GM19099 (cell line): Measurements from ENCODE around the gene EDA2R.

ENCODE experiments used
- POLR2A ChIP-seq: IDR thresholded peaks from 3 replicates; pipeline ENCODE4 v1.6.1; 2011; ENCODE audit warnings: low read depth; ENCODE audit not compliant: insufficient read length; ENCODE audit errors: extremely low read depth

EDA2R gene, protein sequence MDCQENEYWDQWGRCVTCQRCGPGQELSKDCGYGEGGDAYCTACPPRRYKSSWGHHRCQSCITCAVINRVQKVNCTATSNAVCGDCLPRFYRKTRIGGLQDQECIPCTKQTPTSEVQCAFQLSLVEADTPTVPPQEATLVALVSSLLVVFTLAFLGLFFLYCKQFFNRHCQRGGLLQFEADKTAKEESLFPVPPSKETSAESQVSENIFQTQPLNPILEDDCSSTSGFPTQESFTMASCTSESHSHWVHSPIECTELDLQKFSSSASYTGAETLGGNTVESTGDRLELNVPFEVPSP

DNA sequence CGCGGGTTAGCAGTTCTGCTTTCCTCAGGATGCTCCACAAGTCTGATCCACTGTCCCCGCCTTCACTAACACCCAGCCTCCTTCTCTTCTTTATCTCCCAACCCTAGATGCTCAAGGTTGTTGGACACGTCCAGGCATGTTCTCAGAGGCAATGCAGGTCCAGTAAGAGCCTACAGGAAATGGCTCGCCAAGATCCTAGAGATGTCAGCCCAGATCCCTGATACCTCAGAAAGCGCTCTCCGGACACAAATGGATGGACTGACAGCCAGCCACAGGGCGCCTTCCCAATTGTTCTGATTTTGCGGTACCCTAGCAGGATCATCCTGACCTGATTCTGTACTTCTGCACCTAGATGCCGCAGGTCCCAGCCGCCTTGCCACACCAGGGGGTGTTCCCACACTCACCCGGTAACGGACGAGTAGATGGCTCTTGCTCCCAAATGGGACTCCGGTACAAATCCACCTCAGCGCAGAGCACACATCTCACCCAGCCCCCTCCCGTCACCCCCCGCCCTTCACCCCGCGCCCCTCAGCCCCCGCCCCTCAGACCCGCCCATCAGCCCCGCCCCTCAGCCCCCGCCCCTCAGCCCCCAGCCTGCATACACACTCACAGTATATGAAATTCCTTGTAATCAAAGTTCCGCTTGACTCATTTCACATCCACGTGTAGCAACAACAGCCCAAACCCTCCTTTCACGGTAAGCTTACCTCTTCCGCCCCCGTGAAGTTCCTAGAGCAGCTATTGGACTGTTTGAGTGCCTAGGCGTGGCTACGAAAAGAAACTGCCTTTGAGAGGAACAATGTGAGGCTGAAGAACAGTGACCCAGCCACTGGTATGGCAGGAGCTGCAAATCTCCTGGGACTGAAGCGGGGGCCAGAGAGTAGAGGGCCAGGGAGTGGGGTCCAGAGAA lies at the start of gene EDA2R:
Gene EDA2R (minus strand): TSS at position 488 of the 910 bp plus-strand sequence. CDS start 23,058 bp downstream, outside the sequence.
- no peak for TF ChIP-seq POLR2A

DNA sequence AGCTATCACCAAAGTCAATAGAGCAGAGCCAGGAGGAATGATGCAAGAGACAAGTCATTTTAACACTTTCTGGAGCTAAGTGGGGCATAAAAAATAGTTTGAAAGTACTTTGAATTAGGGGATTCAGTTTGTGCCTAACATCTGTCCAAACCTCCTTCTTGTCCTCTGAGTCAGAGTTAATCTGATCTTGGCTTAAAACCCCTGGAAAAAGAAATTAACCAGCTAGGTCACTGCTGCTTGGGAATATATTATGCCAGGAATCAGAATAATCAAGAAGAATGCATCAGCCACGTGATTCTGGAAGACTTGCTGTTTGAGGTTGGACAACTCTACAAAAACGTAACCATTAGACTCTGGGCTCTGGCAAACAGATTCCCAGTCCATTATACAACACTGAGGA lies 45.3 kb upstream of the EDA2R start:
- no peak for TF ChIP-seq POLR2A

DNA sequence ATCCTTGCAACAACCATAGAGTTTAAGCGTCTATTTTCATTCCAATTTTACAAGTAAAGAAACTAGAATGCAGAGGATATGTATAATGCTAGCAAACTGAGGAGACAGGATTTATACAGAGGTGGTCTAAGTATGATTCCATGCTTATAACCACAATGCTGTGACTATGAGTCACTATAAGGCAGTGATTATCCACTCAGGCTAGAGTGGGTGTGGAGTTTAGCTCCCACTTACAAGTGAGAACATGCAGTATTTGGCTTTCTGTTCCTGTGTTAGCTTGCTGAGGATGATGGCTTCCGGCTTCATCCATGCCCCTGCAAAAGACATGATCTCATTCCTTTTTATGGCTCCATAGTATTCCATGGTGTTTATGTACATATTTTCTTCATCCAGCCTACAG lies 41.6 kb upstream of the EDA2R start:
- TF ChIP-seq POLR2A = no peak

DNA sequence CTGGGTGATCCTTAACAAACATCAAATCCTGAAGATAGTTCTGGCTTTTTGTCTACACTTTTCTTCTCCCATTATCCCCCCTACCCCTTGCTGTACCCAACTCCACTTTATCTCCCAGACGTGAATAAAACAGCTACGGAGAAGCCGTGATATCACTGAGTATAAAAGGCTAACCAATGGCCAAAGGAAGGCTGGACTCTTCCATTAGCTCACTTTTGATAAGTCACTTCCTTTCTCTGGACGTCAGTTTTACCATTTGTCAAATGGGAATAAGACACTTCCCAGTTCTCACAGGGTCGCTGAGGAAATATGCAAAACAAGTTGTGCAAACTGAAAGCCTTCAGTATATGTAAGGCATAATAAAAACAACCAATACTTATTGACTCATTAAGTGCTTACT lies 38.6 kb upstream of the EDA2R start:
- TF ChIP-seq POLR2A = no peak

DNA sequence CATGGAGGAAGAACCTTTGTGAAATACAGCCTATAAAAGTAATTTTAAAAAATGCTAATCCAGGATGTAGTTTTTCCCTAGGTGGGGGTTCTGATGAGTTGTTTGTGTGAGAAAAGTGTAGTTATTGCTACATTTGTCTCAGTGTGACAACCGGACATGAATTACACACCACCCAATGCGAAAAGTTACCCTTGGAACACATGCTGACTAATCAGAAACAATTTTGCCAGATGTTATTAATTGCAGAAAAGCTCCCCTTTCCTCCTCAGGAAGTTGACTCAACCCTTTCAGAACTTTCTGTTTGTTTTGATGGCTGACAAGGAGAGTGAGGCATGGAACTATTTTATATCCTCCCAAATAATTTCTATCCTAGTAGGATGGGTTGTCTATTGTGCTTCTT lies 38.1 kb upstream of the EDA2R start:
- TF ChIP-seq POLR2A = no peak

DNA sequence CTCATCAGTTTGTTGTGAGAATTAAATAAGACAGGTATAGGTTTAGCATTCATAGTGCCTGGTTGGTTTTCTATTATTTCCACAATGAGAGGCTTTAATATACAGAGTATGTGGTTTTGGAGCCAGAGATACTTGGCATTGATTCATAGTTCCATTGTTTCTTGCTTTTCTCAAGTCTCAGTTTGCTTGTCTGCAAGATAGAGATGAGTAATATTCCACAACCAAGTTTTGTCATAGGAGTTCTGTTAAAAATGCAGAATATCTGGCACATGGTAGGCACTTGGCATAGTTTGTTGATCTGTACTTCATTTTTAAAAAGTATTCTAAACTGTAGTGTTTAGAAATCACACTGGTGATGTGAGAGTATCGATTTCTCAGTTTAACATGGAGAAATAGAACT lies 37.5 kb upstream of the EDA2R start:
- TF ChIP-seq POLR2A = no peak

DNA sequence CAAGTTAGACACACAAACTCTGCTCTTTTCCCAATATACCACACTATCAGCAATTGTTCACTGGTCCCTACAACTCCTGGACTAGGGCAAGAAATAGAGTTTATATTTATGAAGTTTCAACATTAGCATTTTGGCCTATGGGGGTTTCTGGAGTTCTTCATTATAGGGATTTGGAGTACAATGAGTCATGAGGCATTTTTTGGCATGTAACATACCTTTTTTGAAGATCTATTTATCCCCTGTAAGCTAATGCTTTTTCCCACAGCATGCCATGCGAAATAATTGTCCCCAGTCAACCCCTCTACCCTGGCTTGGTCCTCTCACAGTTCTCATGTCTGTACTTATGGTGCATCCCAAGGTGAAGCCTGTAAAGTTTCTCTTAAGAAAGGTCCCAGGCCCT lies 36.7 kb upstream of the EDA2R start:
- TF ChIP-seq POLR2A = no peak

DNA sequence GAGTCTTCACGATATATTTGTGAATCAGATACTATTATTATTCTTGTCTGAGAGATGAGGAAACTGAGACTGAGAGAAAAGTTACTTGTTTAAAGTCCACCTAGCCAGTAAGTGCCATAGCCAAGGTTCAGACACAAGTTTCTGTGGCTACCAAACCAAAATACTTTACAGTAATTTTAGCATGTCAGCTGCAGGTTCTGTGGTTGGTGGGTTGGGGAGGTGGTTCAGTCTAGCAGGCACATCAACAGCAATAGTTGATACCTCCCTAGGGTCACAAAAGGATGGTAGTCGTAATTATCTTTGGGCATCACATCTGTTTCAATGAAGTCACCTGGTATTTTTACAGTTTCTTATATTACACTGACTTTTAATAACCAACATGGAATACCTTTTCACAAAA lies 35.6 kb upstream of the EDA2R start:
- no peak for TF ChIP-seq POLR2A

DNA sequence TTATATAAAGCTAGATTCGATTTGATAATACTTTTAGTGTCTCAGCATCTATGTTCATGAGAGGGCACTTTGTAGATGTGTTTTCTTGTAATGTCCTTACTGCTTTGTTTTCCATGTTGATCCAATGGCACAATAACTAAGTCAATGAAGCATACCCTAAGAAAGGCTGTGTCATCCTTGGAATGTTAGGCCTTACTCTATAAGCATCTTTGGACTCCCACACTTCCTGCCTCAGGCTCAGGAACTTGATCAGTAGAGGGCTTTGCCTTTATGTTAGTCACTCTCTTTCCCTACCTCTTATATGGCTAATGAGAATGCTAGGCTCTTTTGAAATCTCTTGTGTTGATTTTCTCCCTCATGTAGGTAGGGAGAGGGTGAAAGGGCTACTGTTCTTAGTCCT lies 33.2 kb upstream of the EDA2R start:
- no peak for TF ChIP-seq POLR2A

DNA sequence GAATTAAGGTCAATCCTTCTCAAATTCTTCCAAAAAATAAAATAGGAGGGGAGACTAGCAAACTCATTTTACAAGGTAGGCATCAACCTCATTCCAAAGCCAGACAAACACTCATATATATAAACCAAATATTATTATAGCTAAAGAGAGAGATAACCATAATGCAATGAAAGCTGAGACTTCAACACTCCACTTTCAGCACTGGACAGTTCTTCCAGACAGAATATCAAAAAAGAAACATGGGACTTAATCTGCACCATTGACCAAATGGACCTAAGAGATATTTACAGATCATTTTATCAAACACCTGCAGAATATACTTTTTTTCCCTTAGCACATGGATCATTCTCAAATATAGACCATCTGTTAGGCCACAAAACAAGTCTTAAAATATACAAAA lies 15.5 kb upstream of the EDA2R start:
- no peak for TF ChIP-seq POLR2A

DNA sequence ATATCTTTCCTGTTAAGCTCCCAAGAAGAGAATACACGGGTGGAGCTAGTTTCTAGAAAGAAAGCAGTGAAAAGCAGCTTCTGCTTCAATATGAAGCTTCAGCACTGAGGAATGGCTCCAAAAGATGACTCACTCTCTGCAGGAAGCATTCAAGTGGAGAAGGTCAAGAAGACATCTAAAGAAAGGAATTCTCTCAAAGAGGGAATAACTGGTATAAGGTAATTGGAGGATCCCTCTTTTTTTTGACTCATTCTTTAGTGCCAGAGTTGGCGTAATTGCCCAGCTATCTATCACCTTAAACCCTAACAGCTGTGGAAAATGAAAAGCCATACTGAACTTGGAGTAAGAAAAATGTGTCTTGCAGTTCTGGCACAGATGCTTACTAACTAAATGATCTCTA lies 3.5 kb downstream of the EDA2R start:
- TF ChIP-seq POLR2A = no peak

DNA sequence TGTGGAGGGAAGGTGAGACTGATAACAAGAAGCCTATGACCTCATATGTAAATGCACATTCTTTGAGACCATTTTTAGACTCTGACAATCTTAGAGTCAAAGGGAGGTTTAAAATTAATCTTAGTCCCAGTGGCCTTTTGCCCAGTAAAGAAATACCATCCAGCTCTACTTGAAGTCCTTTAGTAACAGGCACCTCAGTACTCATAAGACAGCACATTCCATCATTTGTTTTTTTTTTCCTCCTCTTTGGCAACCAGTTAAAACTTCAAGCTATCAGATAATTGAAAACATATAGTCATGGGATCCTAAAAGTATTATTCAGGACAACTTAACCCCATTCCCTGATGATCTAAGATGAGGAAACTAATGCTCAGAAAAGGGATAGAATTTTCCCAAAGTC lies 4.6 kb downstream of the EDA2R start:
- TF ChIP-seq POLR2A = no peak

DNA sequence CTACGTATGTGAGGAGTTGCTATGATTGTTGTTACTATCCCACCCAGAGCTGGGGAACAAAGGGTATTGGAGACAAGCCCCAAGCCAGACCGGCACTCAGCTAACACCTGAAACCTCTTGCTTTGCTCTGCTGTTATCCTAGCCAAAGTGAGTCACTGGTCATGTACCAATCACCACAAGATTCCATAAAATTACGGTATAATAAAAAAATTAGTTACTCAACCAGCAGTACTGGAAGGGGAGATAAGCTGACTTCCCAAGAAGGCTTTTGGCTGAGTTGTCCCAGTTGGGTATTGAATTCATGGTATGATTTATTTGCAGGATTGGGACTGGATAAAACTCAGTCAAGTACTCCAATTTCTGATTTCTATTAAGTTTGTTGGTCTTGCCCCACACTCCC lies 5.3 kb downstream of the EDA2R start:
- TF ChIP-seq POLR2A = no peak

DNA sequence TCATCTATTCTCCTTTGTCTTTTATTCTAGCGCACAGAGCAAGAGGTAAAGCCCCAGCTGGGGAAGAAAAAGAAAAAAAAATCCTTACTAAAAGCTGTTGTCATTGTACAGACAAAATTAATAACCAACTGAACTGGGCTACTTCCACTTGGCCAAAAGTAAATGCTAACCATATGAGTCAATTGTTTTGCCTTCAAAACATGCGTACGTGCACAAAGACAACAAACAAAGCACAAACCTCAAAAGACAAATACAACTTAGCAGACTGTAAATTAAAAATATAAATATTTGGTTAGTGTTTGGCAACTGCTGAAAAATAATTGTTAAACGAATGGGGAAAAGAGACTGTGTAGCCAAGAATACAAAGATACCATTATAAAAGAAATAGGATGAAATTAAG lies 5.9 kb downstream of the EDA2R start:
- no peak for TF ChIP-seq POLR2A

DNA sequence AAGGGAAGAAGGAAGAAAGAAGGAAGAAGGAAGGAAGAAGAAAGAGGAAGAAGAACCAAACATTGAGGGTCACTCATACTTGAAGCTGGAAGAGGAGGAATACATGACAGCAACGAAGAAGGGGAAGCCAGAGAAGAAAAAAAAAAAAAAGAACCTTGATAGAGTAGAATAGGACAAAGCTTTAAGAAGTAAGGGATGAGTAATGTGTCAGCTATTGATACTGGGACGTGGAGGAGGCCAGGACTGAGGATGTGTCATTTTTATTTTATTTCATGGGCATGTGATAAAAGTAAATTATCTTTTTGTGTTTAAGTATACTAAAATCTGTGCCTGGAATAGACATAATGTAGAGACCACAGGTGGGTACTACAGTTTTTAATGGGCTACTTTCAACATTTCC lies 6.4 kb downstream of the EDA2R start:
- TF ChIP-seq POLR2A = no peak

DNA sequence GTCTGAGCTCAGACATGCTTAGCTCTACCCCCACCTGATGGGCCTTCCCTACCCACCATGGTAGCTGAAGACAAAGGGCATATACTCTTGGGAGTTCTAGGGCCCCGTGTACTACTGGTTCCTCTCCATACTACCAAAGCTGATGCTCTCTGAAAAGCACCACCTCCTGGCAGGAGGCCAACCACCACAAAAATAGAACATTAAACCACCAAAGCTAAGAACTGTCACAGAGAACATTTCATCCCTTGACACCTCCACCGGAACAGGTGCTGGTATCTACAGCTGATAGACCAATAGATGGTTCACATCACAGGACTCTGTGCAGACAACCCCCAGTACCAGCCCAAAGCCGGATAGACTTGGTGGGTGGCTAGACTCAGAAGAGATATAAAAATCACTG lies 13.4 kb downstream of the EDA2R start:
- no peak for TF ChIP-seq POLR2A

DNA sequence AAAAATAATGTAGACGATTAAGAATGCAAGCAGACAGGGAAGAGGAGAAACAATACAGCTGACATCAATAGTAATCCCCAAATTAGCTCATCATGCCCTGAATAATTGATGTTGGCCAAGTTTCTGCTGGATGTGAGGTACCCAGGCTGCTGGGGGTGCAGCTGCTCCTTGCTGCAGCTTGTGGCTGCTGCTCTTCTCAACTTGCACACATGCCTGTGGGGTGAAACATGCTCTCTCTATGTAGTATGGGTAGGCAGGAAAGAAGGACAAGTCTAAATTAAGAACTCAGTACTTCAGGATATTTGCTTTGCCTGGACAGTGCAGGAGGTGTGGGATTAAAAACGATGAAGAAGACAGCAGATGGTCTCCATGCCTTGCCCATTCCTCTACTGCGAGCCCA lies 16.7 kb downstream of the EDA2R start:
- TF ChIP-seq POLR2A = no peak

DNA sequence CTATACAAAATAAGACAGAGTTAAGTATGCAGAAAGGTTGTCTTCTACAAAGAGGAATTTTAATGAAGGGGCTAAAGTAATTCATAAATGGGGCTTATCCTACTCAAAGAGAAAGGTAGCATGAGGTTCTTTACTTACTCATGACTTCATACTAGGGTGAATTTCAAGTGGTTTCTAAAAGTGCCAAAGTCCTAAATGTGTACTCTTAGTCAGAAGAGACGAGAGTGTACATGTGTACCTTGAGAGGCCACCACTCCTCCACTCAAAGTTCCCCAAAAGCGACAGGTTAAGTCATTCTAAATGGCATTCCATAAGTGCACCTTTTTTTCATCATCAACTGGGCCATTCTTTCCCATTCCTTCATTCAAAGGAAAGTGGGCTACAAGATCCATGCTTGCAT lies 21.9 kb downstream of the EDA2R start:
- TF ChIP-seq POLR2A = no peak
